Measurements from ENCODE around the gene TOX3.

DNA sequence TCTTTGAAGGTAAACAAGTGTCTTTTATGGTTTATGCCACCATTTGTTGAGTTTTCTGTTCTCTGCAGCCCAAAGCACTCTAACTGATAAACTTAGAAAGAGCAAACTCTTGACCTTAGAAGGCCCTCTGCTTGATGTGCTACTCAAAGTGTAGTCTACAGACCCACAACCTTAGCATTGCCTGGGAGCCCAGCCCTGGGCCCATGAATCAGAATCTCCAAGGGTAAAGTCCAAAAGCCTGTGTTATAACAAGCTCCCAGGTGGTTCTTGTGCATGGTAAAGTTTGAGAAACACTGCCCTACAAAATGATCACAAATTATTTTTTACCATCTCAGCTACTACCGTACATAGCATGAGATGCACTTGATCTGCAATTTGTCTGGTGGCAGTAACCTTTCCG lies 6.0 kb downstream of the TOX3 start:
- TF ChIP-seq EZH2 (IDR thresholded peaks at IDR 0.05) (no peak), POLR2AphosphoS5 (IDR thresholded peaks at IDR 0.05; ENCODE audit: borderline replicate concordance, low read depth, low read length) (no peak)

Measured in SK-N-MC (cell line).